GM12892 (cell line): ENCODE measurements around the gene DENND4C.

Experiments
- POLR2A ChIP-seq: IDR thresholded peaks from 2 replicates; pipeline ENCODE4 v1.6.1; 2011; ENCODE audit warnings: low read depth, low read length, control low read depth
- POLR2AphosphoS5 ChIP-seq: IDR thresholded peaks from 2 replicates; pipeline ENCODE4 v1.6.1; 2011; ENCODE audit warnings: low read depth, low read length, control low read depth

DNA sequence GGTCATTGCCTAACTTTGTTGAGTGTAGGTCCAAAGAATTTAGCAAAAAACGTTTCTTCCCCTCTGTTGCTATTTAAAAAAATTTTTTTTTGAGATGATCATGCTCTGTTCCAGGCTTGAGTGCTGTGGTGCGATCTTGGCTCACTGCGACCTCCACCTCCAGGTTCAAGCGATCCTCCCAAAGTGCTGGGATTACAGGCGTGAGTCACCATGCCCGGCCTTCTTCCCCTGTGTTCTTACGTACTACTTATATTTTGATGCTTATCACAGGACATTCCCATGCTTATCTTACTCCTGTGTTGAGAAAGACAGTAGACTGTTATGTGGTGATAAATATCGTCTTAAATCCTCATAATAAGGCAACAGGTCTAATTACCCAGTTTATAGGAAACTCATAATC is 180.8 kb downstream of the DENND4C start:
- TF ChIP-seq POLR2A, result no peak
- no peak for TF ChIP-seq POLR2AphosphoS5
